Measurements from ENCODE around the gene MYO3B.
A peak's percentile ranks its signal among the peaks of the same experiment; 100 is the strongest.

Gene MYO3B

GRCh38 chr2:170369228-170369627 is 191.3 kb downstream of the MYO3B start:
- no peak for DNase-seq (ENCODE audit: low read depth)

- DNase-seq (ENCODE audit: low read depth), result no peak
These were observed 191.9 kb downstream of the MYO3B start for GRCh38 chr2:170369894-170370293.

- no peak for DNase-seq (ENCODE audit: low read depth)
These were observed 193.5 kb downstream of the MYO3B start for GRCh38 chr2:170371231-170371998.

GRCh38 chr2:170375192-170375591 is 197.2 kb downstream of the MYO3B start:
- no peak for DNase-seq (ENCODE audit: low read depth)

- no peak for DNase-seq (ENCODE audit: low read depth)
These were observed 199.7 kb downstream of the MYO3B start for GRCh38 chr2:170377500-170378207.

- DNase-seq (ENCODE audit: low read depth), result no peak
These were observed 202.3 kb downstream of the MYO3B start for GRCh38 chr2:170380267-170380666.

GRCh38 chr2:170381678-170382077 is 203.7 kb downstream of the MYO3B start:
- DNase-seq (ENCODE audit: low read depth), result no peak

- no peak for DNase-seq (ENCODE audit: low read depth)
These were observed 208.6 kb downstream of the MYO3B start for GRCh38 chr2:170386554-170386953.

GRCh38 chr2:170391018-170391417 is 213.1 kb downstream of the MYO3B start:
- DNase-seq (ENCODE audit: low read depth), result no peak

- DNase-seq (ENCODE audit: low read depth), result no peak
These were observed 213.8 kb downstream of the MYO3B start for GRCh38 chr2:170391697-170392096.

GRCh38 chr2:170393861-170394498 is 216.0 kb downstream of the MYO3B start:
- DNase-seq (ENCODE audit: low read depth), result no peak

GRCh38 chr2:170394641-170395387 is 216.9 kb downstream of the MYO3B start:
- no peak for DNase-seq (ENCODE audit: low read depth)

- DNase-seq (ENCODE audit: low read depth), result no peak
These were observed 219.0 kb downstream of the MYO3B start for GRCh38 chr2:170396799-170397459.

GRCh38 chr2:170401187-170401586 is 223.2 kb downstream of the MYO3B start:
- DNase-seq (ENCODE audit: low read depth), result no peak

- DNase-seq (ENCODE audit: low read depth), result no peak
These were observed 226.9 kb downstream of the MYO3B start for GRCh38 chr2:170404846-170405245.

- DNase-seq (ENCODE audit: low read depth), result no peak
These were observed 227.4 kb downstream of the MYO3B start for GRCh38 chr2:170405326-170405725.

- no peak for DNase-seq (ENCODE audit: low read depth)
These were observed 230.7 kb downstream of the MYO3B start for GRCh38 chr2:170408461-170409163.

GRCh38 chr2:170409164-170409535 is 231.2 kb downstream of the MYO3B start:
- DNase-seq (ENCODE audit: low read depth), result peak; percentile 75

- no peak for DNase-seq (ENCODE audit: low read depth)
These were observed 233.7 kb downstream of the MYO3B start for GRCh38 chr2:170411660-170412059.

- DNase-seq (ENCODE audit: low read depth), result no peak
These were observed 243.2 kb downstream of the MYO3B start for GRCh38 chr2:170420961-170421687.

- no peak for DNase-seq (ENCODE audit: low read depth)
These were observed 246.0 kb downstream of the MYO3B start for GRCh38 chr2:170423919-170424318.
